Measurements from ENCODE around the gene GRIA1.

- TF ChIP-seq HDGF (IDR thresholded peaks at IDR 0.05; ENCODE audit: borderline replicate concordance) (no peak), SUZ12 (IDR thresholded peaks at IDR 0.05) (no peak), BHLHE40 (IDR thresholded peaks at IDR 0.05; ENCODE audit: borderline replicate concordance) (no peak), FOXA1 (IDR thresholded peaks at IDR 0.05) (no peak), ELF4 (IDR thresholded peaks at IDR 0.05) (no peak), PKNOX1 (IDR thresholded peaks at IDR 0.05) (no peak), FOXM1 (IDR thresholded peaks at IDR 0.05; ENCODE audit: borderline replicate concordance) (no peak), FOXK2 (IDR thresholded peaks at IDR 0.05) (no peak), SP1 (IDR thresholded peaks at IDR 0.05) (no peak), ARNT (IDR thresholded peaks at IDR 0.05) (no peak), L3MBTL2 (conservative IDR thresholded peaks at IDR 0.05) (no peak), CTBP1 (IDR thresholded peaks at IDR 0.05; ENCODE audit: borderline replicate concordance) (no peak)
These were observed 300.9 kb downstream of the GRIA1 start for GRCh38 chr5:153791339-153791738.

All from HEK293T (cell line).